ENCODE measurements around the gene HELZ.

HELZ gene

GRCh38 chr17:67137026-67137370 is 108.0 kb downstream of the HELZ start:
- no peak overlapping the region for H2BK120ac ChIP-seq (ENCODE audit: low read depth, low read length)
- no peak overlapping the region for H4K8ac ChIP-seq (ENCODE audit: low read length)
- no peak overlapping the region for H2BK12ac ChIP-seq (ENCODE audit: low read length in 2 of 2)
- no peak overlapping the region for H2BK15ac ChIP-seq (ENCODE audit: low read depth, poor library complexity, severe bottlenecking)
- no peak overlapping the region for H3K9ac ChIP-seq (ENCODE audit: low read length)
- no peaks in the 10 kb centered on the region for H3K27me3 ChIP-seq (ENCODE audit: control insufficient read depth in 1 of 2, insufficient read depth in 1 of 2, low read length in 2 of 2)
- WGBS, result 95% methylated on average over 3 of the region's 3 CpGs
- no peak overlapping the region for H3K27ac ChIP-seq (ENCODE audit: low read length, poor library complexity, severe bottlenecking)
- H3K9me3 ChIP-seq (ENCODE audit: control insufficient read depth, low read length), result no peaks in the 10 kb centered on the region
- peaks cover 6 to 65% of the 10 kb centered on the region in 2 experiments for H3K36me3 ChIP-seq (ENCODE audit: control insufficient read depth in 1 of 2, insufficient read depth in 2 of 2, low read depth in 1 of 2, low read length in 2 of 2)
- H3K4me2 ChIP-seq (ENCODE audit: low read length, poor library complexity, severe bottlenecking), result peak overlapping the region; percentile 4
- no peak overlapping the region for H2AFZ ChIP-seq (ENCODE audit: low read depth, low read length)
- H3K14ac ChIP-seq (ENCODE audit: low read length in 2 of 2), result no peak overlapping the region
- H3K18ac ChIP-seq (ENCODE audit: low read depth in 1 of 2, low read length in 2 of 2), result no peak overlapping the region
- no peak overlapping the region for H3K4ac ChIP-seq (ENCODE audit: low read depth in 1 of 2, low read length in 2 of 2)
- no peak for DNase-seq
- no peak overlapping the region for H3K23ac ChIP-seq (ENCODE audit: low read length in 2 of 2)
- no peak overlapping the region for H2AK5ac ChIP-seq (ENCODE audit: low read length, severe bottlenecking)
- no peak overlapping the region for H3K4me3 ChIP-seq (ENCODE audit: insufficient read depth in 1 of 2, low read depth in 1 of 2, low read length in 2 of 2)
- H2BK5ac ChIP-seq (ENCODE audit: low read depth, low read length, poor library complexity, severe bottlenecking), result no peak overlapping the region
- H4K91ac ChIP-seq (ENCODE audit: low read length), result no peak overlapping the region
- peaks cover 12% of the 10 kb centered on the region for H3K4me1 ChIP-seq (ENCODE audit: control insufficient read depth, insufficient read depth, low read depth, low read length)
- peaks cover 13% of the 10 kb centered on the region for H3K79me1 ChIP-seq (replicated peaks; ENCODE audit: low read length, poor library complexity, severe bottlenecking)

GRCh38 chr17:67136191-67137025 is 108.6 kb downstream of the HELZ start:
- Histone ChIP-seq H3K14ac (ENCODE audit: low read length in 2 of 2) (no peak overlapping the region), H3K27me3 (ENCODE audit: control insufficient read depth in 1 of 2, insufficient read depth in 1 of 2, low read length in 2 of 2) (no peaks in the 10 kb centered on the region), H4K91ac (ENCODE audit: low read length) (no peak overlapping the region), H3K4ac (ENCODE audit: low read depth in 1 of 2, low read length in 2 of 2) (no peak overlapping the region), H2BK12ac (ENCODE audit: low read length in 2 of 2) (no peak overlapping the region), H3K9me3 (ENCODE audit: control insufficient read depth, low read length) (no peaks in the 10 kb centered on the region), H2AK5ac (ENCODE audit: low read length, severe bottlenecking) (no peak overlapping the region), H2AFZ (ENCODE audit: low read depth, low read length) (no peak overlapping the region), H2BK15ac (ENCODE audit: low read depth, poor library complexity, severe bottlenecking) (no peak overlapping the region), H3K9ac (ENCODE audit: low read length) (no peak overlapping the region), H4K8ac (ENCODE audit: low read length) (no peak overlapping the region), H3K4me1 (ENCODE audit: control insufficient read depth, insufficient read depth, low read depth, low read length) (peaks cover 12% of the 10 kb centered on the region), H3K79me1 (replicated peaks; ENCODE audit: low read length, poor library complexity, severe bottlenecking) (peaks cover 13% of the 10 kb centered on the region), H3K36me3 (ENCODE audit: control insufficient read depth in 1 of 2, insufficient read depth in 2 of 2, low read depth in 1 of 2, low read length in 2 of 2) (peaks cover 6 to 70% of the 10 kb centered on the region in 2 experiments), H3K23ac (ENCODE audit: low read length in 2 of 2) (no peak overlapping the region), H3K27ac (ENCODE audit: low read length, poor library complexity, severe bottlenecking) (no peak overlapping the region), H2BK120ac (ENCODE audit: low read depth, low read length) (no peak overlapping the region), H3K4me2 (ENCODE audit: low read length, poor library complexity, severe bottlenecking) (no peak overlapping the region), H3K4me3 (ENCODE audit: insufficient read depth in 1 of 2, low read depth in 1 of 2, low read length in 2 of 2) (no peak overlapping the region), H2BK5ac (ENCODE audit: low read depth, low read length, poor library complexity, severe bottlenecking) (no peak overlapping the region), H3K18ac (ENCODE audit: low read depth in 1 of 2, low read length in 2 of 2) (no peak overlapping the region)
- DNase-seq, result no peak
- WGBS, result 96% methylated on average over 5 of the region's 5 CpGs

GRCh38 chr17:67133161-67133560 is 111.8 kb downstream of the HELZ start:
- Histone ChIP-seq H3K4me3 (ENCODE audit: insufficient read depth in 1 of 2, low read depth in 1 of 2, low read length in 2 of 2) (no peak overlapping the region), H2BK12ac (ENCODE audit: low read length in 2 of 2) (no peak overlapping the region), H2BK5ac (ENCODE audit: low read depth, low read length, poor library complexity, severe bottlenecking) (no peak overlapping the region), H4K8ac (ENCODE audit: low read length) (no peak overlapping the region), H3K9ac (ENCODE audit: low read length) (no peak overlapping the region), H3K18ac (ENCODE audit: low read depth in 1 of 2, low read length in 2 of 2) (no peak overlapping the region), H3K27me3 (ENCODE audit: control insufficient read depth in 1 of 2, insufficient read depth in 1 of 2, low read length in 2 of 2) (no peaks in the 10 kb centered on the region), H3K27ac (ENCODE audit: low read length, poor library complexity, severe bottlenecking) (no peak overlapping the region), H3K79me1 (replicated peaks; ENCODE audit: low read length, poor library complexity, severe bottlenecking) (peaks cover 8% of the 10 kb centered on the region), H2BK15ac (ENCODE audit: low read depth, poor library complexity, severe bottlenecking) (no peak overlapping the region), H3K4ac (ENCODE audit: low read depth in 1 of 2, low read length in 2 of 2) (no peak overlapping the region), H3K4me1 (ENCODE audit: control insufficient read depth, insufficient read depth, low read depth, low read length) (peaks cover 3% of the 10 kb centered on the region), H2AFZ (ENCODE audit: low read depth, low read length) (no peak overlapping the region), H3K14ac (ENCODE audit: low read length in 2 of 2) (no peak overlapping the region), H3K23ac (ENCODE audit: low read length in 2 of 2) (no peak overlapping the region), H3K9me3 (ENCODE audit: control insufficient read depth, low read length) (no peaks in the 10 kb centered on the region), H3K36me3 (ENCODE audit: control insufficient read depth in 1 of 2, insufficient read depth in 2 of 2, low read depth in 1 of 2, low read length in 2 of 2) (peaks cover 0 to 66% of the 10 kb centered on the region in 2 experiments), H3K4me2 (ENCODE audit: low read length, poor library complexity, severe bottlenecking) (no peak overlapping the region), H4K91ac (ENCODE audit: low read length) (no peak overlapping the region), H2BK120ac (ENCODE audit: low read depth, low read length) (no peak overlapping the region), H2AK5ac (ENCODE audit: low read length, severe bottlenecking) (no peak overlapping the region)
- no peak for DNase-seq

- H3K27ac ChIP-seq (ENCODE audit: low read length, poor library complexity, severe bottlenecking), result no peak overlapping the region
- no CpG with 5 or more reads among the region's 1 CpG for WGBS
- DNase-seq, result no peak
- no peak overlapping the region for H3K4ac ChIP-seq (ENCODE audit: low read depth in 1 of 2, low read length in 2 of 2)
- H2BK5ac ChIP-seq (ENCODE audit: low read depth, low read length, poor library complexity, severe bottlenecking), result no peak overlapping the region
- no peak overlapping the region for H2BK12ac ChIP-seq (ENCODE audit: low read length in 2 of 2)
- H3K9me3 ChIP-seq (ENCODE audit: control insufficient read depth, low read length), result no peaks in the 10 kb centered on the region
- H2AK5ac ChIP-seq (ENCODE audit: low read length, severe bottlenecking), result no peak overlapping the region
- no peak overlapping the region for H3K14ac ChIP-seq (ENCODE audit: low read length in 2 of 2)
- no peak overlapping the region for H4K91ac ChIP-seq (ENCODE audit: low read length)
- H4K8ac ChIP-seq (ENCODE audit: low read length), result no peak overlapping the region
- peaks cover 6% of the 10 kb centered on the region for H3K79me1 ChIP-seq (replicated peaks; ENCODE audit: low read length, poor library complexity, severe bottlenecking)
- H3K4me3 ChIP-seq (ENCODE audit: insufficient read depth in 1 of 2, low read depth in 1 of 2, low read length in 2 of 2), result no peak overlapping the region
- no peak overlapping the region for H3K4me2 ChIP-seq (ENCODE audit: low read length, poor library complexity, severe bottlenecking)
- no peak overlapping the region for H2AFZ ChIP-seq (ENCODE audit: low read depth, low read length)
- H3K23ac ChIP-seq (ENCODE audit: low read length in 2 of 2), result no peak overlapping the region
- H3K4me1 ChIP-seq (ENCODE audit: control insufficient read depth, insufficient read depth, low read depth, low read length), result peaks cover 3% of the 10 kb centered on the region
- no peak overlapping the region for H2BK120ac ChIP-seq (ENCODE audit: low read depth, low read length)
- no peak overlapping the region for H3K9ac ChIP-seq (ENCODE audit: low read length)
- no peak overlapping the region for H3K18ac ChIP-seq (ENCODE audit: low read depth in 1 of 2, low read length in 2 of 2)
- peaks cover 3 to 67% of the 10 kb centered on the region in 2 experiments for H3K36me3 ChIP-seq (ENCODE audit: control insufficient read depth in 1 of 2, insufficient read depth in 2 of 2, low read depth in 1 of 2, low read length in 2 of 2)
- no peaks in the 10 kb centered on the region for H3K27me3 ChIP-seq (ENCODE audit: control insufficient read depth in 1 of 2, insufficient read depth in 1 of 2, low read length in 2 of 2)
- H2BK15ac ChIP-seq (ENCODE audit: low read depth, poor library complexity, severe bottlenecking), result no peak overlapping the region
These were observed 112.6 kb downstream of the HELZ start for GRCh38 chr17:67132366-67132765.

Measured in mesenchymal stem cell (in vitro differentiated cells and primary cell).